Left ventricle myocardium inferior (tissue), 1 donor: ENCODE results near the gene ATP8A1. TPM values are rescaled to one million over a fixed set of nuclear protein-coding genes. Genes with fewer than 3 reads are reported as not detected.

ENCODE experiments used
- DNase-seq: peaks from one replicate; pipeline ENCODE4 v3.0.0-alpha.2; 2020
- H3K27ac ChIP-seq: fragments of 200-600 bp; replicated peaks from 2 replicates; pipeline ENCODE4 v1.8.0; 2021
- H3K27me3 ChIP-seq: fragments of 200-600 bp; 2 replicates; pipeline ENCODE4 v1.8.0; 2021; ENCODE audit warnings: low read depth
- H3K36me3 ChIP-seq: fragments of 200-600 bp; 2 replicates; pipeline ENCODE4 v1.8.0; 2021
- H3K4me1 ChIP-seq: fragments of 200-600 bp; 2 replicates; pipeline ENCODE4 v1.8.0; 2021
- H3K4me3 ChIP-seq: fragments of 200-600 bp; 2 replicates; pipeline ENCODE4 v1.8.0; 2021; ENCODE audit warnings: mild to moderate bottlenecking, moderate library complexity
- H3K9me3 ChIP-seq: fragments of 200-600 bp; replicated peaks from 2 replicates; pipeline ENCODE4 v1.8.0; 2021
- intact Hi-C: fragments of 100-400 bp; cut with micrococcal nuclease; formaldehyde crosslinking; loops from one replicate; pipeline ENCODE4 v1.11.0; 2022
- total RNA-seq: library from RNA; stranded (reverse); fragmentation: NEBNext Ultra II Directional; extraction: Animal tissue kit (Norgen Biotek cat#: 25700); gene quantifications from one replicate; pipeline ENCODE4 v1.2.1, GENCODE V29; 2021
- TF ChIP-seq, protein P1 (sequence below): fragments of 200-600 bp; IDR thresholded peaks from 2 replicates; pipeline ENCODE4 v1.8.0; 2021; ENCODE audit warnings: antibody characterized with exemption, mild to moderate bottlenecking, borderline replicate concordance
- donor health status: DM: no; HTN: yes; CAD: no; lungs with severe emphysema.

Gene ATP8A1
- total RNA-seq, 1 donor from 2014 or later = 19.2 TPM

DNA sequence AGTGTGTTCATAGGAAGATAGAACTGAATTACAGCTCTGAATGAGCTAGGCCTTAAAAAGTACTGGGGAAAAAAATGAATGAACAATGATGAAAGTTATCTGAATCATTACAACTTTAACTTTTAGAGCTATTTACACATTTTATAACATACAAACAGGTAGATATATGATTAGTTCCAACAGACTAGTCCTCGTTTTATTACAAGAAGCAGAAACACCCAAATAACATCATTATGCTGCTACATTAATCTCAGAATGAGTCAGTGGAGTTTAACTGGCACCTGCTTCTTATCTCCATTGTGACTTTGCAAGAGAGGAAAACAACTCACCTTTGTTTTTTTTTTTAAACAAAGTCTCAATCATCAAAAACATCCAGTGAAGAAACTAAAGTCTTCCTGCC, 15.2 kb downstream of the ATP8A1 start:
- H3K27me3 ChIP-seq = no peaks in the 10 kb centered on the region
- TF ChIP-seq, protein P1, sequence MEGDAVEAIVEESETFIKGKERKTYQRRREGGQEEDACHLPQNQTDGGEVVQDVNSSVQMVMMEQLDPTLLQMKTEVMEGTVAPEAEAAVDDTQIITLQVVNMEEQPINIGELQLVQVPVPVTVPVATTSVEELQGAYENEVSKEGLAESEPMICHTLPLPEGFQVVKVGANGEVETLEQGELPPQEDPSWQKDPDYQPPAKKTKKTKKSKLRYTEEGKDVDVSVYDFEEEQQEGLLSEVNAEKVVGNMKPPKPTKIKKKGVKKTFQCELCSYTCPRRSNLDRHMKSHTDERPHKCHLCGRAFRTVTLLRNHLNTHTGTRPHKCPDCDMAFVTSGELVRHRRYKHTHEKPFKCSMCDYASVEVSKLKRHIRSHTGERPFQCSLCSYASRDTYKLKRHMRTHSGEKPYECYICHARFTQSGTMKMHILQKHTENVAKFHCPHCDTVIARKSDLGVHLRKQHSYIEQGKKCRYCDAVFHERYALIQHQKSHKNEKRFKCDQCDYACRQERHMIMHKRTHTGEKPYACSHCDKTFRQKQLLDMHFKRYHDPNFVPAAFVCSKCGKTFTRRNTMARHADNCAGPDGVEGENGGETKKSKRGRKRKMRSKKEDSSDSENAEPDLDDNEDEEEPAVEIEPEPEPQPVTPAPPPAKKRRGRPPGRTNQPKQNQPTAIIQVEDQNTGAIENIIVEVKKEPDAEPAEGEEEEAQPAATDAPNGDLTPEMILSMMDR = no peak
- no peaks in the 10 kb centered on the region for H3K36me3 ChIP-seq
- H3K9me3 ChIP-seq = no peaks in the 10 kb centered on the region
- no peak overlapping the region for H3K27ac ChIP-seq
- no peak for DNase-seq
- intact Hi-C loops = no loop called here
- H3K4me3 ChIP-seq = no peak overlapping the region
- H3K4me1 ChIP-seq = peaks cover 92% of the 10 kb centered on the region

DNA sequence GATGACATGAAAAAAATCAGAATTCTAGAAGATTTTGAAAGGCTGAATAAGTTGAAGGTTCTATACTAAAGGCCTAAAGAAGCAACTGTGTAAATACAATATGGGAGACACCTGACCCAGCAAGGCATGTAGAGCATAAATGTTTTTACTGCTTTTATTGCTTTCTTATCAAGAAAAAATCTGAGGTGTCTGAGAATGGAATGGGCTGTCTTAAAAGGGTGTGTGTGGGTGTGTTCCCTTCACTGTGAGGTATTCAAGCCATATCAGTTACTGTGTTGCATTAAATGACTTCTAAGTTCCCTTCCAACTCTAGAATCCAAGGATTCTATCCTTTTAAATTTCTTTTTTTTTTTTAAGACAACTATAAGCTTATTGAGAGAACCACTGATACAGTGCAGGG, 15.7 kb downstream of the ATP8A1 start:
- Histone ChIP-seq H3K36me3 (no peaks in the 10 kb centered on the region), H3K4me1 (peaks cover 92% of the 10 kb centered on the region), H3K4me3 (no peak overlapping the region), H3K27me3 (no peaks in the 10 kb centered on the region), H3K27ac (no peak overlapping the region), H3K9me3 (no peaks in the 10 kb centered on the region)
- TF ChIP-seq, protein P1 = no peak
- no peak for DNase-seq
- intact Hi-C loops = no loop called here

DNA sequence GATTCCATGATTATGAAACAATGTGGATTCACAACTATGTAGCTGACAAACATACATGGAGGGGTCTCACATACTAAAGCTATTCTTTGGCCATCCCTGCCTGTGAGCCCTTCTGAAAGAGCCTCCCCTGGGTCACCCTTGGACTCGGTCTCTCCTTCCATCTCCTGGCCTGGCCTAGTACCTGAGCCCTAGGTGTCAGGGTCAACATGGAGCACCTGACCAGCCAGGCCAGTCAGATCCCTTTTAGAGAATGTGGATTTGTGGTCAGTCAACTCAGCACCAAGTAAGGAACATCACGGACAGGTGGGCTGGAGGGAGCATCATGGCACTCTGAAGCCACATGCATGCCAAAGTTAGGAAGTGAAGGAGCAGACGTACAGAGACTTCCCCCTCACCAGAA, 16.3 kb downstream of the ATP8A1 start:
- no peaks in the 10 kb centered on the region for H3K27me3 ChIP-seq
- H3K9me3 ChIP-seq = no peaks in the 10 kb centered on the region
- H3K36me3 ChIP-seq = no peaks in the 10 kb centered on the region
- intact Hi-C loops = no loop called here
- H3K4me3 ChIP-seq = no peak overlapping the region
- TF ChIP-seq, protein P1 = no peak
- no peak for DNase-seq
- H3K4me1 ChIP-seq = peaks cover 92% of the 10 kb centered on the region
- H3K27ac ChIP-seq = no peak overlapping the region

DNA sequence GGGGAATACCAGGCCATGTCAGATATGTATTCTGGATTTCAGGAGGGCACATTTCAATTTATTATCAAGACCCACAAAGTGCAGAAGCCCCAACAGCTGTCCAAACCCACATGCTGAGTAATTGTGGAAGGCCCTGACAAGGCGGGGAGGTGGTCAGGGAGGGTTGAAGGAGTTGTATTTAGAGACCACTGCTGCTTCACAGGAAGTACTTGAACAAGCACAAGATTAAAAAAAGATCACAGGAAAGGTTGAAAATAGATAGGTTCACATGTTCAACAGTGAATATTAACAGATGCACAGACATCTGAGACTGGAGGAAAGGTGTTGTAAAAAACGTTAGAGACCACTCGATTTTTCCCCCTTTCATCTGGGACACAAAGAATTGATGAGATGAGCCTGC, 17.9 kb downstream of the ATP8A1 start:
- TF ChIP-seq, protein P1 = no peak
- no peak overlapping the region for H3K27ac ChIP-seq
- DNase-seq = no peak
- H3K4me1 ChIP-seq = peaks cover 82% of the 10 kb centered on the region
- H3K27me3 ChIP-seq = no peaks in the 10 kb centered on the region
- H3K9me3 ChIP-seq = no peaks in the 10 kb centered on the region
- H3K36me3 ChIP-seq = no peaks in the 10 kb centered on the region
- no peak overlapping the region for H3K4me3 ChIP-seq
- intact Hi-C loops = no loop called here

DNA sequence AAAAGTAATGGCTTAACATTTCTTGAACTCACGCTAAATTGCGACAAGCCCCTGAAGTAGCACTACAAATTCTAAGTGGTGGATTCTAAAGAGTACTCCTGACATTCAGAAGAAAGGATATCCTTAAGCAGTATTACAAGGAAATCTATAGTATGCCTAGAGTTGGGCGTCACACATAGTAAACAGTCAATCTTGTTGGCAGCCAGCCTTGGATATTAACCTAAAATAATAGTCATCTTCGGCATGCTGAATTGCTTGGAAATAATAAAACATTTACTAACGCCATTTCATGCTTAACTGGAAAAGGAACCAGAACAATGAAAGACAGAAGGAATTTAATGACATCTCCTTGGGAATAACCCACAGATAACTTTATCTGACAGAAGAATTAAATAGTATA, 18.6 kb downstream of the ATP8A1 start:
- H3K4me1 ChIP-seq = peaks cover 82% of the 10 kb centered on the region
- intact Hi-C loops = no loop called here
- no peaks in the 10 kb centered on the region for H3K36me3 ChIP-seq
- H3K27me3 ChIP-seq = no peaks in the 10 kb centered on the region
- no peak overlapping the region for H3K27ac ChIP-seq
- H3K4me3 ChIP-seq = no peak overlapping the region
- TF ChIP-seq, protein P1 = no peak
- no peak for DNase-seq
- no peaks in the 10 kb centered on the region for H3K9me3 ChIP-seq

DNA sequence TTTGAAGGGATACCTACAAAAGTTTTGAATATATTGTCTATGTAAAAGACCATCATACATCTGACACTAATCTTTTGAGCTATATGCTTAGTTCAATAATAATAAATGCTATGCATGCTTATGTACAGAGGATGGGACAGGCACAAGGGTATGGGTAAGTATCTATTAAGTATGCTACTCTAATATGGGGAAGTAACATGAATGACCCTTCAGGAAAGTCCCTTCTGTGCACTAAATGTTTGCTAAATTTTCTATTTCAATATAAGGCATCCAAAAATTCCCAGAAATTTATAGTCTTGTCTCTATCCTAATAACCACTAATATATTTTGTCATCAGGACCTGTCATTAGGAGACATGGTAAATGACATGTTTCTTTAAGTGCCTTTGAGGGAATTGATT, 19.0 kb downstream of the ATP8A1 start:
- no peaks in the 10 kb centered on the region for H3K9me3 ChIP-seq
- H3K27me3 ChIP-seq = no peaks in the 10 kb centered on the region
- H3K27ac ChIP-seq = no peak overlapping the region
- H3K4me3 ChIP-seq = no peak overlapping the region
- peaks cover 82% of the 10 kb centered on the region for H3K4me1 ChIP-seq
- TF ChIP-seq, protein P1 = no peak
- H3K36me3 ChIP-seq = no peaks in the 10 kb centered on the region
- intact Hi-C loops = no loop called here
- no peak for DNase-seq
